Testis (tissue), 3 donors: ENCODE results near the gene CDH13. TPM values are rescaled to one million over a fixed set of nuclear protein-coding genes. Genes with fewer than 3 reads are reported as not detected.

Source experiments
- DNase-seq: peaks from one replicate; pipeline ENCODE4 v3.0.0-alpha.2; 2019
- H3K27ac ChIP-seq, 2 donors: fragments of 200-600 bp; sonication (generic); one replicate each; pipeline ENCODE4 v1.5.1; 2019
- H3K27me3 ChIP-seq: fragments of 200-600 bp; sonication (generic); one replicate; pipeline ENCODE4 v1.5.1; 2019
- H3K36me3 ChIP-seq: fragments of 200-600 bp; sonication (generic); one replicate; pipeline ENCODE4 v1.5.1; 2017; ENCODE audit warnings: low read depth; ENCODE audit errors: missing control alignments
- H3K4me1 ChIP-seq: fragments of 200-600 bp; sonication (generic); one replicate; pipeline ENCODE4 v1.5.1; 2019
- H3K4me3 ChIP-seq, 2 donors: fragments of 200-600 bp; sonication (generic); one replicate each; pipeline ENCODE4 v1.5.1; 2017 to 2019
- H3K9me3 ChIP-seq: fragments of 200-600 bp; sonication (generic); one replicate; pipeline ENCODE4 v1.5.1; 2017
- POLR2A ChIP-seq: fragments of 450-650 bp; IDR thresholded peaks from one replicate; pipeline ENCODE4 v1.6.1; 2017; ENCODE audit warnings: antibody characterized with exemption, mild to moderate bottlenecking, moderate library complexity
- WGBS, 2 donors: methylation state at CpG; one replicate each; pipeline ENCODE4 v1.1.5; 2018; 5-methylcytosine and 5-hydroxymethylcytosine counted together
- intact Hi-C: fragments of 100-400 bp; cut with DNase I; formaldehyde crosslinking; loops from one replicate; pipeline ENCODE4 v1.15.1; 2023; ENCODE audit warnings: low total_unique reads
- polyA plus RNA-seq: library from polyadenylated mRNA; stranded (reverse); fragments of 350-450 nt; fragmentation: Illumina TruSeq; extraction: RNeasy Lipid Tissue Mini Kit (QIAGEN cat#74804); gene quantifications from one replicate; pipeline ENCODE4 v1.2.3, GENCODE V29; 2014; ENCODE audit warnings: low read depth, low replicate concordance; ENCODE audit not compliant: insufficient read depth
- total RNA-seq, 2 donors: library from RNA; depleted of rRNA; stranded (reverse); fragments of >200 nt; gene quantifications; one replicate each; pipeline ENCODE4 v1.2.3, GENCODE V29; 2016
- TF ChIP-seq, protein P1 (sequence below), 3 experiments: fragments of 450-650 bp in 2 of 3; fragments of 200-600 bp in 1 of 3; sonication (generic) in 1 of 3; IDR thresholded peaks; one replicate each; pipeline ENCODE4 v1.5.1; 2016 to 2019; ENCODE audit warnings: antibody characterized with exemption in 3 of 3, mild to moderate bottlenecking in 2 of 3, moderate library complexity in 1 of 3

Gene CDH13
- total and polyA plus RNA-seq, 3 donors from 2014 or later, result 1.2 to 11.1 (median 2.0) TPM

- TF ChIP-seq POLR2A, result no peak
- TF ChIP-seq, protein P1, sequence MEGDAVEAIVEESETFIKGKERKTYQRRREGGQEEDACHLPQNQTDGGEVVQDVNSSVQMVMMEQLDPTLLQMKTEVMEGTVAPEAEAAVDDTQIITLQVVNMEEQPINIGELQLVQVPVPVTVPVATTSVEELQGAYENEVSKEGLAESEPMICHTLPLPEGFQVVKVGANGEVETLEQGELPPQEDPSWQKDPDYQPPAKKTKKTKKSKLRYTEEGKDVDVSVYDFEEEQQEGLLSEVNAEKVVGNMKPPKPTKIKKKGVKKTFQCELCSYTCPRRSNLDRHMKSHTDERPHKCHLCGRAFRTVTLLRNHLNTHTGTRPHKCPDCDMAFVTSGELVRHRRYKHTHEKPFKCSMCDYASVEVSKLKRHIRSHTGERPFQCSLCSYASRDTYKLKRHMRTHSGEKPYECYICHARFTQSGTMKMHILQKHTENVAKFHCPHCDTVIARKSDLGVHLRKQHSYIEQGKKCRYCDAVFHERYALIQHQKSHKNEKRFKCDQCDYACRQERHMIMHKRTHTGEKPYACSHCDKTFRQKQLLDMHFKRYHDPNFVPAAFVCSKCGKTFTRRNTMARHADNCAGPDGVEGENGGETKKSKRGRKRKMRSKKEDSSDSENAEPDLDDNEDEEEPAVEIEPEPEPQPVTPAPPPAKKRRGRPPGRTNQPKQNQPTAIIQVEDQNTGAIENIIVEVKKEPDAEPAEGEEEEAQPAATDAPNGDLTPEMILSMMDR (IDR thresholded peaks at IDR 0.05), result no peak
- no peak for DNase-seq
- Histone ChIP-seq H3K9me3 (no peaks in the 10 kb centered on the region), H3K27me3 (no peaks in the 10 kb centered on the region), H3K27ac (no peak overlapping the region), H3K4me1 (no peaks in the 10 kb centered on the region), H3K4me3 (no peak overlapping the region), H3K36me3 (no peaks in the 10 kb centered on the region)
- intact Hi-C loops, result no loop called here
- WGBS, 2 donors, result 91 to 93% methylated on average over 7 of the region's 7 CpGs
Measured at GRCh38 chr16:83606486-83607030, 979.8 kb downstream of the CDH13 start.

DNA sequence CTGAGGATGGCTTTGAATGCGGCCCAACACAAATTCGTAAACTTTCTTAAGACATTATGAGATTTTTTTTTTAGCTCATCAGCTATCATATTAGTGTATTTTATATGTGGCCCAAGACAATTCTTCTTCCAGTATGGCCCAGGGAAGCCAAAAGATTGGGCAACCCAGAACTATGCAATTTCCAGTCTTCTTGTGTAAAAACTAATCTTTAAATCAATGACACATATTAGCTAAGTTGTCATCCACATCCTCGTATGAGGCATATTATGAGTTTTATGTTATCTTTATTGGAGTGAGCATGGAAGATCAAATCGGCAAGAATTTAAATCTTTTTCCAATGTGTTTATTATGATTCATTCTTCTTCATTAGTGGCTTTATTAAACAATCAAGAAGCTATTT lies 982.4 kb downstream of the CDH13 start:
- DNase-seq, result no peak
- WGBS, 2 donors, result 90 to 91% methylated on average over 4 of the region's 4 CpGs

GRCh38 chr16:83615141-83615952 lies 988.6 kb downstream of the CDH13 start:
- TF ChIP-seq, protein P1 (IDR thresholded peaks at IDR 0.05), result no peak
- TF ChIP-seq POLR2A, result no peak
- Histone ChIP-seq H3K27ac (no peak overlapping the region), H3K9me3 (no peaks in the 10 kb centered on the region), H3K4me3 (no peak overlapping the region), H3K4me1 (no peaks in the 10 kb centered on the region), H3K36me3 (no peaks in the 10 kb centered on the region), H3K27me3 (no peaks in the 10 kb centered on the region)
- 74 to 77% methylated on average over 7 of the region's 7 CpGs for WGBS, 2 donors
- DNase-seq, result no peak
- intact Hi-C loops, result no loop called here

More for the DNA sequence above, 982.4 kb downstream of the CDH13 start:
- H3K4me3 ChIP-seq, result no peak overlapping the region
- H3K4me1 ChIP-seq, result no peaks in the 10 kb centered on the region
- H3K36me3 ChIP-seq, result no peaks in the 10 kb centered on the region
- H3K27ac ChIP-seq, result no peak overlapping the region
- no peak for TF ChIP-seq POLR2A
- no peaks in the 10 kb centered on the region for H3K27me3 ChIP-seq
- intact Hi-C loops, result no loop called here
- no peaks in the 10 kb centered on the region for H3K9me3 ChIP-seq

- H3K27ac ChIP-seq, result no peak overlapping the region
- H3K9me3 ChIP-seq, result no peaks in the 10 kb centered on the region
- 84 to 88% methylated on average over 8 of the region's 8 CpGs for WGBS, 2 donors
- no peaks in the 10 kb centered on the region for H3K36me3 ChIP-seq
- no peaks in the 10 kb centered on the region for H3K4me1 ChIP-seq
- no peak overlapping the region for H3K4me3 ChIP-seq
- no peak for DNase-seq
- TF ChIP-seq POLR2A, result no peak
- TF ChIP-seq, protein P1 (IDR thresholded peaks at IDR 0.05), result no peak
- intact Hi-C loops, result no loop called here
- no peaks in the 10 kb centered on the region for H3K27me3 ChIP-seq
Measured at GRCh38 chr16:83615953-83616350, 989.2 kb downstream of the CDH13 start.

DNA sequence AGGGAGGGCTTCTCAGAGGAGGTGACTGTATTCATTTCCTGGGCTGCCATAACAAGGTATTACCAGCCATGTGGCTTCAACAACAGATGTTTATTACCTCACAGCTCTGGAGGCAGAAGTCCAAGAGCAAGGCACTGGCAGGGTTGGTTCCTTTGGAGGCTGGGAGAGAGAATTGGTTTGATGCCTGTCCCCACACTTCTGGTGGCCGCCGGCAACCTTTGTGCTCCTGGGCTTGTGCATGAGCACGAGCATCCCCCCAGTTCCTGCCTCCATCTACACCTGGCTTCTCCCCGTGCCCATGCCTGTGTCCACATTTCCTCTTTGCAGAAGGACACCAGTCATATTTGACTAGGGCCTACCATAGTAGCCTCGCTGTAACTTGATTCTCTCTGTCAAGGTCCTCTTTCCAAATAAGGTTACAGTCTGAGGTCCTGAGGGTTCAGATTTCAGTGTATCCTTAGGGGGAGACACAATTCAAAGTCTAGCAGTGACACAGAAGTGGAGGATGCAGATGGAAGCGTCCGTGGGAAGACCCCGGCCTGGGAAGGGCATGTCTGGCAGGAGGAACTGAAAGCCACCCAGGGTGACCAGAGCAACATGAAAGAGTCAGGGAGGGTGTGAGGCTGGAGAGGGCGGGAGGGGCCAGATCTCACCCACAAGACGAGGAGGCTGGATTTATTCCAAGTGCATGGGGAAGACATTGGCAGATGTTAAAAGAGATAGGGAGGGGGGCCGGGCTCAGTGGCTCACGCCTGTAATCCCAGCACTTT lies 992.8 kb downstream of the CDH13 start:
- H3K4me3 ChIP-seq, result no peak overlapping the region
- no peaks in the 10 kb centered on the region for H3K36me3 ChIP-seq
- H3K4me1 ChIP-seq, result no peaks in the 10 kb centered on the region
- no peak overlapping the region for H3K27ac ChIP-seq
- H3K9me3 ChIP-seq, result no peaks in the 10 kb centered on the region
- 64 to 68% methylated on average over 12 of the region's 12 CpGs for WGBS, 2 donors
- no peak for DNase-seq
- intact Hi-C loops, result no loop called here
- no peak for TF ChIP-seq POLR2A
- TF ChIP-seq, protein P1 (IDR thresholded peaks at IDR 0.05), result no peak
- H3K27me3 ChIP-seq, result no peaks in the 10 kb centered on the region
